Left lung (tissue), 14 donors: Measurements from ENCODE around the gene IFI27L2. TPM values are rescaled to one million over a fixed set of nuclear protein-coding genes. Genes with fewer than 3 reads are reported as not detected.
A peak's percentile ranks its signal among the peaks of the same experiment; 100 is the strongest.

Source experiments
- ATAC-seq: fragments of 200-7000 bp; cut with Tn5 transposase; one replicate; pipeline ENCODE4 v1.9.1; 2020; ENCODE audit warnings: moderate library complexity
- DNase-seq, 4 donors: peaks; one replicate each; pipeline ENCODE4 v3.0.0-alpha.2; 2013 to 2020
- H3K27ac ChIP-seq, 2 donors: fragments of 200-600 bp; sonication (generic) in 1 of 2; one replicate each; pipeline versions ENCODE4 v1.5.0 to v1.8.0; 2020 to 2021
- H3K27me3 ChIP-seq, 2 donors: fragments of 200-600 bp; sonication (generic) in 1 of 2; one replicate each; pipeline versions ENCODE4 v1.5.0 to v1.8.0; 2020 to 2021
- H3K36me3 ChIP-seq, 2 donors: fragments of 200-600 bp; sonication (generic) in 1 of 2; one replicate each; pipeline versions ENCODE4 v1.5.0 to v1.8.0; 2020 to 2021
- H3K4me1 ChIP-seq, 2 donors: fragments of 200-600 bp; one replicate each; pipeline ENCODE4 v1.8.0; 2021
- H3K4me3 ChIP-seq, 2 donors: fragments of 200-600 bp; sonication (generic) in 1 of 2; one replicate each; pipeline versions ENCODE4 v1.5.0 to v1.8.0; 2020 to 2021; ENCODE audit warnings: mild to moderate bottlenecking in 1 of 2
- H3K9me3 ChIP-seq, 2 donors: fragments of 200-600 bp; sonication (generic) in 1 of 2; one replicate each; pipeline versions ENCODE4 v1.5.0 to v1.8.0; 2020 to 2021
- intact Hi-C, 2 donors: fragments of 100-400 bp; cut with DNase I; formaldehyde crosslinking; loops; one replicate each; pipeline versions ENCODE4 v1.11.2 to v1.14.2; 2022
- long read RNA-seq, 12 donors: library from polyadenylated mRNA in 2 of 12; unstranded in 2 of 12; transcript quantifications; one replicate each; pipeline ENCODE4 v2.0.0 and lab custom pipeline, GENCODE V29; 2019 to 2026
- polyA plus RNA-seq, 6 donors: library from polyadenylated mRNA; unstranded; fragments of 120-200 nt; gene quantifications; one replicate each; pipeline ENCODE4 v1.2.1, GENCODE V29; 2013; ENCODE audit not compliant: insufficient read length in 6 of 6
- total RNA-seq, 2 donors: library from RNA; stranded (reverse); fragmentation: NEBNext Ultra II Directional; extraction: Animal tissue kit (Norgen Biotek cat#: 25700); gene quantifications; one replicate each; pipeline ENCODE4 v1.2.1, GENCODE V29; 2021
- TF ChIP-seq, protein P1 (sequence below), 2 donors: fragments of 200-600 bp; sonication (generic) in 1 of 2; IDR thresholded peaks; one replicate each; pipeline versions ENCODE4 v1.5.0 to v1.8.0; 2021; ENCODE audit warnings: antibody characterized with exemption in 2 of 2
- donor health status: DM: no; HTN: yes; CAD: no.
- donor health status: DM: no; HTN: no; CAD: no.

IFI27L2 gene, protein sequence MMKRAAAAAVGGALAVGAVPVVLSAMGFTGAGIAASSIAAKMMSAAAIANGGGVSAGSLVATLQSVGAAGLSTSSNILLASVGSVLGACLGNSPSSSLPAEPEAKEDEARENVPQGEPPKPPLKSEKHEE
- total RNA-seq (10 to 100 TPM; 37.9 to 59.3 TPM), polyA plus RNA-seq (10 to 100 TPM; 30.7 to 49.0 (median 38.8) TPM)
- long read RNA-seq, donor 1, transcript IFI27L2-204 (3 exons, 516 nt), result minor isoform, 11 of 80 reads
- long read RNA-seq, donor 1, transcript IFI27L2-201 (4 exons, 511 nt), result major isoform, 56 of 80 reads
- long read RNA-seq, donor 1, transcript IFI27L2-203 (2 exons, 676 nt), result minor isoform, 13 of 80 reads
- long read RNA-seq, donor 1, partial matches to known transcripts, result 0 of 80 reads
- long read RNA-seq, donor 1, other reads (novel, unspliced or antisense), result 0 of 80 reads
- long read RNA-seq, donor 2, transcript IFI27L2-203 (2 exons, 676 nt), result minor isoform, 12 of 65 reads
- long read RNA-seq, donor 2, transcript IFI27L2-204 (3 exons, 516 nt), result minor isoform, 9 of 65 reads
- long read RNA-seq, donor 2, transcript IFI27L2-201 (4 exons, 511 nt), result major isoform, 44 of 65 reads
- long read RNA-seq, donor 2, partial matches to known transcripts, result 0 of 65 reads
- long read RNA-seq, donor 2, other reads (novel, unspliced or antisense), result 0 of 65 reads
- long read RNA-seq, donor 3, transcript IFI27L2-201 (4 exons, 511 nt), result major isoform, 48 of 64 reads
- long read RNA-seq, donor 3, transcript IFI27L2-204 (3 exons, 516 nt), result minor isoform, 11 of 64 reads
- long read RNA-seq, donor 3, transcript IFI27L2-203 (2 exons, 676 nt), result minor isoform, 5 of 64 reads
- long read RNA-seq, donor 3, partial matches to known transcripts, result 0 of 64 reads
- long read RNA-seq, donor 3, other reads (novel, unspliced or antisense), result 0 of 64 reads
- long read RNA-seq, donor 4, transcript IFI27L2-204 (3 exons, 516 nt), result minor isoform, 8 of 100 reads
- long read RNA-seq, donor 4, transcript IFI27L2-201 (4 exons, 511 nt), result major isoform, 74 of 100 reads
- long read RNA-seq, donor 4, transcript IFI27L2-203 (2 exons, 676 nt), result minor isoform, 14 of 100 reads
- long read RNA-seq, donor 4, partial matches to known transcripts, result 0 of 100 reads
- long read RNA-seq, donor 4, other reads (novel, unspliced or antisense), result 3 of 100 reads
- long read RNA-seq, donor 5, transcript IFI27L2-201 (4 exons, 511 nt), result major isoform, 40 of 57 reads
- long read RNA-seq, donor 5, transcript IFI27L2-203 (2 exons, 676 nt), result minor isoform, 8 of 57 reads
- long read RNA-seq, donor 5, transcript IFI27L2-204 (3 exons, 516 nt), result minor isoform, 8 of 57 reads
- long read RNA-seq, donor 5, partial matches to known transcripts, result 0 of 57 reads
- long read RNA-seq, donor 5, other reads (novel, unspliced or antisense), result 0 of 57 reads
- long read RNA-seq, donor 6, transcript IFI27L2-203 (2 exons, 676 nt), result minor isoform, 10 of 85 reads
- long read RNA-seq, donor 6, transcript IFI27L2-201 (4 exons, 511 nt), result major isoform, 60 of 85 reads
- long read RNA-seq, donor 6, transcript IFI27L2-204 (3 exons, 516 nt), result minor isoform, 14 of 85 reads
- long read RNA-seq, donor 6, partial matches to known transcripts, result 0 of 85 reads
- long read RNA-seq, donor 6, other reads (novel, unspliced or antisense), result 0 of 85 reads
- long read RNA-seq, donor 7, transcript IFI27L2-204 (3 exons, 516 nt), result minor isoform, 14 of 58 reads
- long read RNA-seq, donor 7, transcript IFI27L2-201 (4 exons, 511 nt), result major isoform, 42 of 58 reads
- long read RNA-seq, donor 7, partial matches to known transcripts, result 0 of 58 reads
- long read RNA-seq, donor 7, other reads (novel, unspliced or antisense), result 0 of 58 reads
- long read RNA-seq, donor 8, transcript IFI27L2-201 (4 exons, 511 nt), result major isoform, 14 of 17 reads
- long read RNA-seq, donor 8, partial matches to known transcripts, result 0 of 17 reads
- long read RNA-seq, donor 8, other reads (novel, unspliced or antisense), result 0 of 17 reads
- long read RNA-seq, donor 9, partial matches to known transcripts, result 0 of 1 reads
- long read RNA-seq, donor 9, other reads (novel, unspliced or antisense), result 0 of 1 reads
- long read RNA-seq, donor 10, transcript IFI27L2-201 (4 exons, 511 nt), result major isoform, 39 of 43 reads
- long read RNA-seq, donor 10, partial matches to known transcripts, result 0 of 43 reads
- long read RNA-seq, donor 10, other reads (novel, unspliced or antisense), result 1 of 43 reads
- long read RNA-seq, donor 11, result 0 reads
- long read RNA-seq, donor 12, transcript IFI27L2-201 (4 exons, 511 nt), result major isoform, 22 of 31 reads
- long read RNA-seq, donor 12, transcript IFI27L2-204 (3 exons, 516 nt), result minor isoform, 9 of 31 reads
- long read RNA-seq, donor 12, partial matches to known transcripts, result 0 of 31 reads
- long read RNA-seq, donor 12, other reads (novel, unspliced or antisense), result 0 of 31 reads

DNA sequence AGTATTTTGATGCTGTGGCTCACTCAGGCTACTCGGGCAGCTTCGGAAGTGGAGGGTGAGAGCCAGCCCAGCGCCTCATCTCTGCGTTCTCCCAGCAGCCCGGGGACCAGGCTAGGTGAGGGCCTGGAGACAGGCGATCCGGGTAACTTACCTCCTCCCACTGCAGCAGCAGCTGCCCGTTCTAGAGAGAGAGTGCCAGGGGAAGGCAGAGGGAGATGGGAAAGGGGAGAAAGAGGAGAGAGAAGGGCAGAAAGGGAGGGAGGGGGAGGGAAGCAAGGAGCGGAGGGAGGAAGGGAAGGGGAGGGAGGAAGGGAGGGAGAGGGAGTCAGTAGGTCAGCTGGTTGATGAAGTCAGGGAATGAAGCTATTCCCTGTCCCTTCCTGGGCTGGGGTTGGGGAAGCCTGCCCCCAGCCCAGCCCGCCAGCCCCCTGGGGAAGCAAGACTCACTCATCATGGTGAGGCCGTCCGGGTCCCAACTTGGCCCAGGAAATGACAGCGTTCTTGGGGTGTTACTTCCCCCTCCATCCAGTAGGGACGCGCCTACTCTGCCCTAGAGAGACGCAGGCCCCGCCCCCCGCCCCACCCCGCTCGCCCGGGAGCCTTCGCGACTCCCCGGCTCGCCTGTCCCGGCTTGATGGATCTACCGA lies at the start of gene IFI27L2:
Gene IFI27L2 (minus strand): TSS at position 494 of the 647 bp plus-strand sequence. CDS start 40 bp downstream, at position 454.
- Histone ChIP-seq H3K9me3 (no peaks in the 10 kb centered on the region), H3K36me3 (peaks cover 0 to 6% of the 10 kb centered on the region in 2 donors), H3K27me3 (peaks cover 0 to 5% of the 10 kb centered on the region in 2 donors), H3K27ac (peak within 1 kb of the TSS; percentile 59 to 67), H3K4me3 (peak within 1 kb of the TSS; percentile 37 to 53), H3K4me1 (peaks cover 0 to 12% of the 10 kb centered on the region in 2 donors)
- TF ChIP-seq, protein P1, sequence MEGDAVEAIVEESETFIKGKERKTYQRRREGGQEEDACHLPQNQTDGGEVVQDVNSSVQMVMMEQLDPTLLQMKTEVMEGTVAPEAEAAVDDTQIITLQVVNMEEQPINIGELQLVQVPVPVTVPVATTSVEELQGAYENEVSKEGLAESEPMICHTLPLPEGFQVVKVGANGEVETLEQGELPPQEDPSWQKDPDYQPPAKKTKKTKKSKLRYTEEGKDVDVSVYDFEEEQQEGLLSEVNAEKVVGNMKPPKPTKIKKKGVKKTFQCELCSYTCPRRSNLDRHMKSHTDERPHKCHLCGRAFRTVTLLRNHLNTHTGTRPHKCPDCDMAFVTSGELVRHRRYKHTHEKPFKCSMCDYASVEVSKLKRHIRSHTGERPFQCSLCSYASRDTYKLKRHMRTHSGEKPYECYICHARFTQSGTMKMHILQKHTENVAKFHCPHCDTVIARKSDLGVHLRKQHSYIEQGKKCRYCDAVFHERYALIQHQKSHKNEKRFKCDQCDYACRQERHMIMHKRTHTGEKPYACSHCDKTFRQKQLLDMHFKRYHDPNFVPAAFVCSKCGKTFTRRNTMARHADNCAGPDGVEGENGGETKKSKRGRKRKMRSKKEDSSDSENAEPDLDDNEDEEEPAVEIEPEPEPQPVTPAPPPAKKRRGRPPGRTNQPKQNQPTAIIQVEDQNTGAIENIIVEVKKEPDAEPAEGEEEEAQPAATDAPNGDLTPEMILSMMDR (IDR thresholded peaks at IDR 0.05), result peak; percentile 32 to 33
- peak; percentile 68 to 87 (median 82) for DNase-seq
- intact Hi-C loops, result no loop called here
- peak; percentile 96 for ATAC-seq

DNA sequence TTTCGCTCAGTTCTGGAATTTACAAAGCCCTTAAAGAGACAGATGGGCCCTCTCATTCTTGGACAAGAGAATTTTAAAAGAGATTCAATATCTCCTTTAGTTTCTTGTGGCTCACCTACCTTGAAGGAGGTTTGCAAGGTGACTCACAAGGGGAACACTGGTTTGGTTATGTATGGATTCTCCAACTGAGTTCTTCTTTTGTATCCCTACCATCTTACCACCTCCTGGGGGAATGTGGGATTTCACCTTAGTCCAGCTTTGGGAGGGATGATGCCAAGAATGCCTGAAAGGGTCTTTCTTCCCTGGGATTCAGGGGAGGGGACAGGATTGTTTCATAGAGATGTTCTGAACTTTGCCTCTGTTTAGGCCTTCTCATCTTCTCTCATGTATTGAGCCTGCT lies 48.4 kb upstream of the IFI27L2 start:
- TF ChIP-seq, protein P1 (IDR thresholded peaks at IDR 0.05), result no peak
- DNase-seq, result no peak
- H3K27ac ChIP-seq, result no peak overlapping the region
- H3K27me3 ChIP-seq, result peaks cover 33 to 81% of the 10 kb centered on the region in 2 donors
- no peaks in the 10 kb centered on the region for H3K36me3 ChIP-seq
- intact Hi-C loops, result no loop called here
- ATAC-seq, result no peak
- no peak overlapping the region for H3K4me3 ChIP-seq
- H3K9me3 ChIP-seq, result no peaks in the 10 kb centered on the region
- peaks cover 0 to 32% of the 10 kb centered on the region in 2 donors for H3K4me1 ChIP-seq

DNA sequence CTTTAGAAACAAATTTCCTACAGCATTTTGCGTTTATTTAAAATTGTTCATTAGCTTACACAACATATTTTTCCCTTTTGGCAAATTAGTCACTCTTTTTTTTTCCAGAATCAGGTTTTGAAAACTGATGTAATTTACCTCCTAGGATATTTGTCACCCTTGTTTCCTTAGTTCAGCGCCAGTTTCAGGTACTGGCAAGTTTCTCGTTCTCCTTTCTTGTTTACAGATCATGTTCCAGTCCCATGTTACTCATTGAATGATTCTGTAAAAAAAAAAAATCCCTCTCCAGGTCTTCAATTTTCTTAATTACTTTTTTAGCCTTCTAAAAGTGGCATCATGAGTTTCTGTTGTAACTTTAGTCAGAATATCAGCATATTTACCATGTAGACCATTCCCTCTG lies 47.4 kb upstream of the IFI27L2 start:
- no peaks in the 10 kb centered on the region for H3K9me3 ChIP-seq
- TF ChIP-seq, protein P1 (IDR thresholded peaks at IDR 0.05), result no peak
- intact Hi-C loops, result no loop called here
- no peak overlapping the region for H3K4me3 ChIP-seq
- peaks cover 0 to 32% of the 10 kb centered on the region in 2 donors for H3K4me1 ChIP-seq
- DNase-seq (no peak), ATAC-seq (no peak)
- H3K36me3 ChIP-seq, result no peaks in the 10 kb centered on the region
- H3K27ac ChIP-seq, result no peak overlapping the region
- peaks cover 33 to 84% of the 10 kb centered on the region in 2 donors for H3K27me3 ChIP-seq
